Sigmoid colon (tissue), 4 donors: ENCODE data around the gene TELO2.

ENCODE experiments used
- CTCF ChIP-seq, 4 experiments: fragments of 450-650 bp in 3 of 4; fragments of 200-600 bp in 1 of 4; IDR thresholded peaks; one replicate each; pipeline ENCODE4 v1.5.1; 2016 to 2019; ENCODE audit warnings: antibody characterized with exemption in 4 of 4, mild to moderate bottlenecking in 3 of 4, moderate library complexity in 2 of 4
- POLR2A ChIP-seq, 2 donors: fragments of 450-650 bp; IDR thresholded peaks; one replicate each; pipeline ENCODE4 v1.6.1; 2016; ENCODE audit warnings: antibody characterized with exemption in 2 of 2, mild to moderate bottlenecking in 2 of 2, moderate library complexity in 2 of 2
- POLR2AphosphoS5 ChIP-seq, 4 donors: sonication (generic); formaldehyde crosslinking; IDR thresholded peaks; one replicate each; pipeline ENCODE4 v1.6.1; 2017; ENCODE audit warnings: antibody characterized with exemption in 4 of 4

- TF ChIP-seq CTCF (IDR thresholded peaks at IDR 0.05) (no peak), POLR2A (IDR thresholded peaks at IDR 0.05) (no peak), POLR2AphosphoS5 (IDR thresholded peaks at IDR 0.05) (peak in 1 of 4 donors; percentile 12)
These were observed 42.5 kb downstream of the TELO2 start for GRCh38 chr16:1535391-1536291.
